Activated CD8-positive, alpha-beta memory T cell treated with anti-CD3 and anti-CD28 coated beads, Interleukin-2, amount 50 U/mL, for 1 hour (primary cell): ENCODE data around the gene HHLA2.

ENCODE experiments used
- DNase-seq: peaks from one replicate; pipeline ENCODE4 v3.0.0-alpha.2; 2020; ENCODE audit errors: extremely low read depth

Gene HHLA2

DNA sequence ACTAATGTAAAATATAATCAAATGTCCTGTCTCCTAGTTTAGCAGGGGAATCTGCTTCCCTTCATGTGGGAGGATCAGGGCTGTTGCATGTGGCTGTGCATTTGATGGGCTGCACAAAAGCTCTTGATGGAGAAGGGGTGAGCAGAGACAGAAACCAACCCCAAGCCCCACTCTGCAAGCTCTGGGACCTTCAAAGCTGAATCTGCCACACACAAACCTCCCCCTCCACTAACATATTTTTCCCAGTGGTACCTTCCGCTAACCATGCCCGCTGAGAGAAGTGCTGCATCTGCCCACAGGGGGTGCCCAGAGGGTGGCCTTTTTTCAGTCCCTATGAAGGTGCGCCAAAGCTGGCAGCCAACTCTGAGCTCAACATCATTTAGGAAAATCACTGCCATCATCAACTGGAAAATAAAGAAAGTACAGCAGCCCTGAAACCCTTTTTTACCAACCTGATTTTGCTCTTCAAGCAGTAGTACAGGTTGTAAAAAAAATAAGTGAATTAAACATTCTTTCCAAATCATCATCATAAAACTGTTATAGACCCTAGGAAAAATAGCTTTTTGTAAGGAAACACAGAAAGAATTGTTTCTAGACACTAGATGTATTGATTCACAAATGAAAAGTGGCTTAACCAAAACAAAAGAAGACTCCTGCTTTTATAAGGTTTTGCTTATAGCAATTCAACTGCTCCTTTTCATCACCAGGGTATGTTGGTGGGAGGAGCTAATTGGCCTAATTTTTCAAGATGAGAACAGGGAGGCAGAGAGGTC lies 97.0 kb downstream of the HHLA2 start:
- DNase-seq: no peak

DNA sequence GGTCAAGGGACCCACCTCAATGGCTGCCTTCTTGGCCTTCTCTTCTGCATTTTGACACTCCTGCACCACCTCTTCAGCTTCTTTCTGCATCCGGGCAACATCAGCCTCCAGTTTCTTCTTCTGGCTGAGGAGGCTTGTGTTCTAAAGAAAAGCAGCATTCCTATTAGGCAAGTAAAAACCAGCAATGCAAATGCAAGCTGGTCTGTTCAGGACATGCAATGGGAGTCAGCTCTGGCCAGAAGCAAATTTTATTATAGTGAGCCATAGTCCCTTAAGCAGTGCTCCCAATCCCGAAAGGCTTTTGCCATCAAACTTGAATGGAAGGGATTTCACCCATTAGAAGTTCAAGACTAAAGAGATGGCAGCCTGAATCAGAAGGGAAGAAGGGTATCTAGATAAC lies 97.7 kb downstream of the HHLA2 start:
- no peak for DNase-seq

DNA sequence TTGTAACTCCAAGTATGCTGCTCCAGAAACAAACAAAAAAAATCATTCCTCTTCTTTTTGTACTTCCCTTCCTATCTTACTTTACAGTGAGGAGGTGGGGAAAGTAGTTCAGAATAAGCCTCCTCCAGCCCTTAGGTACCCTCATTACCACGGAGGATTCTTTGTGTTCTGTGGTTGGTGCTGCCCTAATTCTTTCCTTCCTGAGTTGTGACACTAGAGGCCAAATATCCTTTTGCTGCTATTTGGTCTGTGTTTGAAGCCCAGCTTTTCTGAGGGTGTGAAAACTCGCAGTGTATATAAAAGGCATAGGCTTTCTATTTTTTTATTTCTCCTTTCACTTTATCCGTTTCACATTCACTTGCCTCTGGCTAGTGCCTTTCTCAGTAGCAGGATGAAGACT lies 98.2 kb downstream of the HHLA2 start:
- no peak for DNase-seq

DNA sequence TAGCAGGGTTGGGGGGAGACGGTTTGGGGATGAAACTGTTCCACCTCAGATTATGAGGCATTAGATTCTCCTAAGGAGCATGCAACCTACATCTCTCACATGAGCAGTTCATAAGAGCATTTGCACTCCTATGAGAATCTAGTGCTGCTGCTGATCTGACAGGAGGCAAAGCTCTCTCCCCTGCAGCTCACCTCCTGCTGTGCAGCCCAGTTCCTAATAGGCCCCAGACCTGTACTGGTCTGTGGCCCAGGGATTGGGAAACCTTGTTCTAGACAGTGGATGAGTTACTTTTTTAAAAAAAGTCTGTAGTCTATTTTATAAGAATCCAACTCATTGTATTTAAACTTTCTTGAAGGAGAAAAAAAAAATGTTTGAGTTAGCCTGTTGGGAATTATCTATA lies 100.0 kb downstream of the HHLA2 start:
- DNase-seq: no peak

DNA sequence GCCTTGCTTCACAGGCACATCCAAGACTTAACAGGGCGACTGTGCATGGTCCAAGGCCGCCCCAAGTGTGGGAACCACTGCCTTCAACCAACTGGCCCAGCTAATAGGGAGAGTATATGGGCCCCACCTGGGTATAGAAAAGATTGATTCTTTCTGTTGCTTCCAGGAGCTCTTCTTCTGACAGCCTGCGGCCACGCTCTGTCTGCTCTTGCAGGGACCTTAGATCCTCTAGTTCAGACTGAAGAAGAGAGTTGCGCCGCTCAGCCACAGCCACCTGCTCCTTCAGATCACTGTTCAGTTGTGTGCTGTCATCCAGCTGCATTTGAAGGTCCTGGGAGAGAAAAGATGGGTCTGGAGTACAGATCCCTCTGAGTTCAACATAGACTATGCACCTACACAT lies 102.2 kb downstream of the HHLA2 start:
- DNase-seq: no peak

DNA sequence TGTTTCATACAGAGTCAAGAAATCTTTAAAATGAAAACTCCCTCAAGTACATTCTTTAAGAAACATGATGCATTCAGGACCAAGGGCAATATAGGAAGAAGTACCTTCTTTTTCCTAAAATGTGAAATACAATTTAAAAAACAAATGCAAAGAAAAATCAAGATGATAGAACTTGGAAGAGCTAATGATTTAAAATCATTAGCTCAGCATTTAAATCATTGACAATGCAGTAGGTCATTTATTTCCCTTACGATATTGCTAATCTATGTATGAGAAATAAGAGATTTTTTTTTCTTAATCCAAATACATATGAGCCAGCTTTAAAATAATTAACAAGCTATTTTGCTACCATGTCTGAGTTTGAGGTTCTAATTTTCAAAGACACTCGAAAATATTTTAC lies 105.5 kb downstream of the HHLA2 start:
- DNase-seq: no peak

DNA sequence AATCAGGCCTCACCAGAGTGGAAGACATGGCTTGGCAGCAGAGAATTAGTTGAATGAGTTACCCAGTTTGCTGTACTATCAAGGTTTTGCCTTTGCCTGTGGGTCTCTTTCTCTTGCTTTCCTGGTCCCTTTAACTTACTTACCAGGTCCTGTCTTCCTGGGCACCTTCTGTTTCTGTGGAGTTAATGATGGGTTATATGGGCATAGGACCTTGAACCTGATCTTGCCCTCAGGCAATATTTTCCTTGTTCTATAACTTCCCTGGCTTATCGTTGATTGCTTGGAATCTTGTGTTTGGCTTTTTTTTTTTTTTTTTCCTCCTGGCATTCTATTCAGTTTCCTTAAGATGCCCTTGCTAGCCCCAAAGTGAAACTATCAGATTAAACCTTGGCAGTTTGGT lies 106.8 kb downstream of the HHLA2 start:
- no peak for DNase-seq

DNA sequence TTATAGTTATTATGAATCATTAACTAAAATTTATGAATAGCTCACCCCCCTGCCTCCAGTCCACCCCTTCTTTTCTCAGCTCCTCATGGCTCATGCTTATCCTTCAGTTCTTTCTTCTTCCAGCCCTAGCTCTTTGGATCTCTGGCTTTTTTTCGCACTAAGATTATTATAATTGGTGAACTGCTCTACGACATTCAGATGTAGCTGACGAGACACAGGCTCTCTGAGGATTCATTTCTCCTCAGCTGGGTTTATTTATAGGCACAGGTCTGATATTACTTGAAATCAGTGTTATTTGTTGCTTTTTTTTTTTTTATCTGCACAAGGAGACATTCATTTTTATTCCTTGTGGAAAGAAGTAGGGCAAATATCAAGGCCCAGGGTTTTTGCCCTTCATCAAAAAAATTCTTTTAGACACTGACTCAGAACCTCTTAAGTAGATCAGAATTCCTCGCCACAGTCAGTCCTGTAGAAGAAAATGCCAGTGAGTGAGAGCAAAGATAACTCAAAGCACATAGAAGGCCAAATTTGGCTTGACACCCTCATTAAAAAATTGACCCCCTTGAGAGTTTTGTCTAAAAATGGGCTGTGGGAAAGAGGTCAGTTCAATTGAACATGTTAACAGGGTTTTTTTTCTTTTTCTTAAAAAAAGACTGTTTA lies 107.5 kb downstream of the HHLA2 start:
- DNase-seq: no peak

DNA sequence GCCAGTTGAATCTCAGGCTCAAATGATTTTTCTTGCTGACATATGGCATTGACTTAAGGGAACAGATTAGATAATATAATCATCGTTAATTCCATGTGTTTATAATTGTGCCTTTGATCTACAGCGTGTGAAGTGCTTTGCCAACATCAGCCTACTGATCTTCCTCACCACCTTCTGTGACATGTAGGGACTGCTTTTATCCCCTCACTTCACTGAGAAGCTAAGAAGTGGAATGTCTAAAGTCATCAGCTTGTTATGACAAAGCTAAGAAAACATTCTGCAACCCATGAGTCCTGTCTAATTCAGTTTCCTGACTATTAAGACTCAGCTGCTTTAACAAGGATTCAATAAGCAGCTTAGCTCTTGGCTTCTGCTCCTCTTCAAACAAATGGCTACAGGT lies 108.0 kb downstream of the HHLA2 start:
- no peak for DNase-seq

DNA sequence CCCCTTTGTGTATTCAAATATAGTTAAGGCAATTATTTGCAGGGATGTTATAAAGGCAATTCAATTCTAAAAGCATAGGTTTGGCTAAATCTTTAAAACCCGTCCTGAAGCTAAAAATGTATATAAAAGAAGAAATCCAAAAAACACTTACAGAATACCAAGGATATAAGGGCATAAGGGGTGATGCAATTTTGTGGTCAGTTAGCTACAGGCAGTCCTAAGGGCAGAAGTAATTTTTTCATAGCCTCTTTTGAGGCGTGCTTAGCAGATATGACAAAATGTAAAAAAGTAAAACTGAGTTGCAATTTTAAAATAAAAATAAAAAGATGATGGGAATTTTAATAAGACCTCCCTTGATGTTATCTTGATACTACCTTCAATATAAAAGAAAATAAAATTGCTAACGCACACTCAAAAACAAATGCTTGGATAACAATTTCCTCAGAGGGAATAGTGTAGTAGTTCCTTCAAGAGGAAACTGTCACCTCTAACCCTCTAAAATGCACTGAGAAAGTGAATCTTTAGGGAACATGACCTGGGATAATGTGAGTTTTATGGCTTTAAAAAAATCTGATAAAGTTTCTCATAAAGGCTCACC lies 109.8 kb downstream of the HHLA2 start:
- DNase-seq: no peak

DNA sequence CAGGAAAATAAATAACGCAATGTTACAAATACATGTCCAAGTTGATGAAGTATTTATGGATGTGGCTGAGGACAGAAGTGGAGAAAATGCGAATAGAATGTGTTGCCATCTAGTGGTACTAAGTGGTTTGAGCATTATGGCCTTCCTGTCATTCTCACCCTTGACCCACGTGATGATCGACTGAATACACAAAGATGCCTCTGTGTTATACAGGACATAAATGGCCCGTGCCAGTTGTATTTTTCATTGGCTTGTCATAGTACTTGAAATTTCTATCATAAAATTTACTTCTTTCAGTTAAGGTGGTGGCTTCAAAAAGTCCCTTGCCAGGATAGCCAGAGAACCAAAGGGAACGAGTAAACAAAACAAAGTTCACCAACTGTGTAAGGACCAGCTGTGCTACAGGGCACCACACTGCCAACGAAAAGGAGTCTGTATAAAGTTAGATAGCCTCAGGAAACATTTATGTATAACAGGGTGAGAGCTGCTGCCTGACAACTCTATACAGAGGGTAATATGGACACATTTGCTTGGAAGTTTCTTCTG lies 110.4 kb downstream of the HHLA2 start:
- DNase-seq: peak; percentile 1

DNA sequence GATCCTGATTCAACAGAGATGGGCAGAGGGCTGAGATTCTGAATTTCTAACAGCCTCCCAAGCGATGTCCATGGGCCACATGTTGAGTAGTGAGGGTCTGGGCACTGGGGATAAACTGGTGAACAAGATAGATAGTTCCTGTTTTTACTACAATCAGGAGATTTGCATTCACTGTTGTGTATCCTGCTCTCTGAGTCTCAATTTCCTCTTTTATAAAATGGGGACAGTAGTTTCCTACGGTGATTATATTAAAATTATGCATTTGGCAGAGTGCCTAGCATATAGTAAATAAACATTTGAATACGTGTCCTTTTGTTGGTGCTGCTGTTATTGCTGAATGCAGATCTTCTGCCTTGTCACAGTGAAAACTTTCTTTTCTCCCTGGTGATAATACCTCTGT lies 111.5 kb downstream of the HHLA2 start:
- DNase-seq: no peak

DNA sequence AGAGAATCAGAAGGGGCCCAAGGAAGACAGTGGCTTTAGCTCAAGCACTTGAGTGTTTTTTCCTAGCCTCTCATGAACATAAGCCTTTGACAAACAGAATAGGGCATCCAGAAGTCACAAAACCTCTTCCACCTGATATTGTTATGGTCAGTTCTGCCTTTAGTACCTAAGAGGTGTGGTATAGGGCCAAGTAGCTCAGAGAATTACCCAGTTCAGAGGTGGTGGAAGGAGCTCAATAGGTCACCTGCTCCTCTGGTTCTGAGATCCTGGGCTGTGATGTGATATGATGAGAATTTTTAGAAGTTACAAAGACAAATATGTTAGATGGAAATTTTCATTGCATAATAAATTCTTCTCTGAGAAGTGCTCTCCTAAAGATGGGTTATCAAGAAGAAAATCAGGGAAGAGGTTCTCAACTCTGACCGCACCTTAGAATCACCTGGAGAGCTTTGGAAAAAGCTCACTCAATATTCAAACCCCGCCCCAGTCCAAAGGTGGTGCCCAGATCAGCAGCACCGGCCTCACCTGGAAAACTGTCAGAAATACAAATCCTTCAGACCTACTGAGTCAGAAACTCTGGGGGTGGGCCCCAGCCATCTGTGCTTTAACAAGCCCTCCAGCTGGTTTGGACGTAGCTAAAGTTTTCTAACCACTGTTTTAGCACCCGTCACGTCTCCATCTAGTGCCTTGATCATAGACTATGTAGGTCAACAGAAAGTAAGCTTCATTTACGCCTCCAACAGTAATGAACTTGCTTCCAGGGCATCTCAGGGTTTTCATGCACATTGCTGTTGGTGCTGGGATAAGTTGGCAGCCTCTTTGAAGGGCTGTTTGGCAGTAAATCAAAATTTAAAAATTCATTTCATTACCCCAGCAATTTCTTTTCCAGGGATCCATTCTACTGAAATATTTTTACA lies 112.8 kb downstream of the HHLA2 start:
- DNase-seq: no peak

DNA sequence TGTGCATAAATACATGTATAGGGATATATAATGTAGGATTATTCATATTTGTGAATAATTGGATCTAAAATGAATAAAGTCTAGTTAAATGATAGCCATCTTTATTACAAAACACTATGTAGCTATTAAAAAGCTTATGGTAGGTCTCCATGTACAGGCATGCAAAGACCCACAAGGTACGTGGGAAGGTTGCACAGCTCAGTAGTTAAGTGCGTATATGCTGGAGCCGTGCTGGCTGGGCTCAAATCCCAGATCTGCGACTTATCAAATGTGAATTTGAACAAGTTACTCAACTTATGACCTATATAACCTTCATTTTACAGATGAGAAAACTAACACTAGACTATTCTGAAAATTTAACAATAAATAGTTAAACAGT lies 113.4 kb downstream of the HHLA2 start:
- DNase-seq: no peak

DNA sequence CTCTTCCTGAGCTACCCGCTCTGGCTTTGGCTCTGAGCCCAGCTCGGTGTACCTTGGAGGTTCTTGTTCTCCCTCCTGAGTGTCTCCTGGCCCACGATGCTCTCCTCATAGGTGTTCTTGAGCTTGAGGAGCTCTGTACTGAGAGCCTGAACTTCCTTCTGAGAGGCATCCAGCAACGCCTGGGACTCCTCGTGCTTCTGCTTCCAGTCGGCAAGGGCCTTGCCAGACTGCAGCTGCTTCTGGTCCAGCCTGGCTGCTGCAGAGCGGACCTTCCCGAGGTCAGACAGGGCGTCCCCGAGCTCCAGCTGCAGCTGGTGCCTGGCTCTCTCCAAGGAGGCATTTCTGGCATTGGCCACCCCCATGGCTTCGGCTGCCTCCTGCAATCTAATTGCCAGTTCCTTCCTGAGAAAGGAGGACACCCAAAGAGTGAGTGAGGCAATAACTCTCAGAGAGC lies 114.2 kb downstream of the HHLA2 start:
- no peak for DNase-seq

DNA sequence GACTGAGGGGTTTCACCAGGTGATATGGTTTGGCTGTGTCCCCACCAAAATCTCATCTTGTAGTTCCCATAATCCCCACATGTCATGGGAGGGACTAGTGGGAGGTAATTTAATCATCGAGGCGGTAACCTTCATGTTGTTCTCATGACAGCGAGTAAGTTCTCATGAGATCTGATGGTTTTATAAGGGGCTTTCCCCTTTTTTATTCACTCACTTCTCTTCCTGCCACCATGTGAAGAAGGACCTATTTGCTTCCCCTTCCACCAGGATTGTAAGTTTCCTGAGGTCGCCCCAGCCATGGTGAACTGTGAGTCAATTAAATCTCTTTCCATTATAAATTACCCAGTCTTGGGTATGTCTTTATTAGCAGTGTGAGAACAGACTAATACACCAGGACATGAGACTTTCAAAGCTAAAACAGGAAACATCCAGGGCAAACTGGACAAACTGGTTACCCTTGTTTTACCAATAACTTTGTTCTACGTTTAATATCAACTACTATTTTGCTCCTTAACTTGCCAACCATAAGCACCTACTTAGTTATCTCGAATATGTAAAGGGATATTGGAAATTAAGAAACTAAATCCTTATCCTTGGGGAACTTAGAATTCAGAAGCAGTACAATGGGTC lies 115.9 kb downstream of the HHLA2 start:
- DNase-seq: no peak

DNA sequence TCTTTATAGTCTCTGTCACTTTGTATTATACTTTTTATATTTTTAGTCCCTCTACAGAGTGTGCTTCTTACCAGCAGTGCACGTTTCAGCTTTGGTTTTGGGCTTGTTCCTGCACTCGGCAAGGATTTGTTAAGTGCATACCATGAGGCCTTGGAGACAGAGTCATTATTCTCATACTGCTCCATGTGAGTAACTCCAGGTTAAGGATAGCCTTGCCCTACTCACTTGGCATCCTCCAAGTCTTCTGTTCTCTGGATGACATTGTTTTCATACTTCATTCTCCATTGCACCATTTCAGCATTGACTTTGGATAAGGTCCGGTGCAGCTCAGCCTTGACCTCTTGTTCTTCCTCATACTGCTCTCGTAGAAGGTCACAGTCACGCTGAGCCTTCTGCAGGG lies 117.7 kb downstream of the HHLA2 start:
- DNase-seq: no peak

DNA sequence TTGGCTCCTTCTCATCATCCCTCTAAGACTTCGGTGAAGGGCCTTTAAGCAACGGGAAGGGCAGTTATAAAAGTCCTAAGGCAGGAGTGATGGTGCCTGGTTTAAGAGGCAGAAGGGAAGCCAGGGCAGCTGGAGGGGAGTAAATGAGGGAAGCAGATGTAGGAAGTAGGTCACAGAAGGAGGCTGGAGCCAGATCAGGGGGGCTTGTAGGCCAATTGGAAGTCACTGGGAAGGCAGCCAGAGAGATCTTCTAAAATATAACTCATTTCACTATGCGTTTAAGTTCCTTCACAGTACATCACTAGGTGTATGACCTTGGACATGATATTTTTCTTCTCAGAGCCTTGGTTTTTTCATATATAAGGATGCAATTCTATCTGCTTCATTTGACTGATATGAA lies 119.3 kb downstream of the HHLA2 start:
- no peak for DNase-seq

DNA sequence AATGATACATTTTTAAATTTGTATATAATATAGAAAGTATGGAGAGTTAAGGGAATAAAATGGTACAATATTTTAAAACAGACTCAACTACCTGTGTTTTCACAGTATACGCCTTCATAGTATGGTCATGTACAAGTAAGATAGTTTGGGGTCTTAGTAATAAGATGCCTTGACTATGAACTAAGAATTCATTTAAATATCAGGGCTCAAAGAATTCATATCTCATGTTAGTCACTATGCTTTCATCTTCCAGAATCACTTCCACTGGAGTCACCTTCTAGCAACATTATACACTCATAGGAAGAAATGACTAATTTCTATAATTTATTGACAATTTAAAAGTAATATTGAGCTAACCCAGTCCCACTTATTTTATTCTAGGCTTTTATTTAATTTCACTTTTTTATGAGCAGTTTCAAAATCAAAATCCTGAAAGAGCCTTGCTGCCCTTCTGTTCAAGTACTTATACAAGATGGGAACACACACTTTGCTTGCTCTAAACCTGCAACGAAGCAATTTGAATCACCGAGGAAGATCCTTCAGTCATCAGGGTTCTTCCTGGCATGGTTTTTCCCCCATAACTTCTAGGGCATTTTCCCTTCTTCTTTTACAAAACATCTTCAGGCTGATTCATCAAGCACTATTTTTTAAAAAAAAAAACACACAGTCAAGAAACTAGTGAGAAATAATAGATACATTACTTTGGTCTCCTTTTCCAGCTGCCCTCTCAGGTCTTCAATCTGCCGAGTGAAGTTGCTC lies 119.9 kb downstream of the HHLA2 start:
- no peak for DNase-seq

DNA sequence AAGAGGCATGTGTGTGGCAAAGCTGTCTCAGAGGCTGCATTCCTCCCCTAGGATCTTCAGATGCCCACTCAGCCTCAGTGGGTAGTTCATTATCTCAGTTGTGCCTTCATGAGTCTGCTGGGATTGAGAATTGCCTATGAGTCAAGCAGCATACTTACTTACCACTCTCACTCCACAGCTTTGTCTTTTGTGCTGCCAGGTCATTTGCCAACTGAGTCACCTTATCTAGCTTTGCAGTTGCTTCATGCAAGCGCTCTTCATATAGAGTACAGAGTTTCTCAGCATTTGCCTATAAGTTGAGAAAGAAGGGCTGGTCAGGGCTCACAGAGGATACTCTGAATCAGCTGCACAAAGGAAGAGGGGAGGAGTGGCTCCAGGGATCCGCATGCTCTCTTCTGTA lies 124.6 kb downstream of the HHLA2 start:
- DNase-seq: no peak
